Neural progenitor cell (in vitro differentiated cells): ENCODE measurements around the gene COMMD8.

Experiments used
- EZH2phosphoT487 ChIP-seq: fragments of 200-600 bp; sonication (generic); IDR thresholded peaks from 2 replicates; pipeline ENCODE4 v1.6.1; 2017; ENCODE audit warnings: antibody characterized with exemption
- TF ChIP-seq, protein P1 (sequence below): fragments of 200-600 bp; sonication (generic); IDR thresholded peaks from 2 replicates; pipeline ENCODE4 v1.5.1; 2017; ENCODE audit warnings: antibody characterized with exemption, mild to moderate bottlenecking

DNA sequence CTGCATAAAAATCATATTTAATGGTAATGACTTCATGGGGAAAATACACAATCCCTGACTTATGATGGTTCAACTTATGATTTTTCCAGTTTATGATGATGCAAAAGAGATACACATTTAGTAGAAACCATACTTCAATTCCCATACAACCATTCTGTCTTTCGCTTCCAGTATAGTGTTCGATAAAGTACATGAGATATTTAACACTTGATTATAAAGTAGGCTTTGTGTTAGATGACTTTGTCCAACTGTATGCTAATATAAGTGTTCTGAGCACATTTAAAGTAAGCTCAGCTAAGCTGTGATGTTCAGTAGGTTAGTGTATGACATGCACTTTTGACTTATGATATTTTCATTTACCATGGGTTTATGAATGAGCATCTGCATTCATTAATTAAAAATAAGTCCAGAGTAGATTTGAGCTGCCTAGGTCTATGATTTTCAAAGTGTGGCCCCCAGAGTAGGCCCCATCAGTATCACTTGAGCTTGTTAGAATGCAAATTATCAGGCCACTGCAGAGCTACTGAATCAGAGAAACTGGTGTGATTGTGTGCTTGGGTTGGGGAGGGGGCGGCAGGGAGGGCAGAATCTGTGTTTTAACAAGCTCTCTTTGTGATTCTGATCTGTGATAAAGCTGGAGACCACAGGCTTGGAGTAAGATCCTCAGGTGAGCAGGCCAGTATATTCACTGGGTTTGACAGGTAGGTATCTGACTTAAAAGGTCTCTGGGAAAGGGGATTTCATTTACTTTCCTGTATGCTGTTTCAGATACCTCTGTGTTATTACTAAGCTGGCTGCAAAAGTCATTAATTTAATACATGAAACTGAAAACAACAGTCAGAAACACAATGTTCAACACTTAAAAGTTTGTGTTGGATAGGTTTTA, 30.0 kb upstream of the COMMD8 start:
- TF ChIP-seq, protein P1, sequence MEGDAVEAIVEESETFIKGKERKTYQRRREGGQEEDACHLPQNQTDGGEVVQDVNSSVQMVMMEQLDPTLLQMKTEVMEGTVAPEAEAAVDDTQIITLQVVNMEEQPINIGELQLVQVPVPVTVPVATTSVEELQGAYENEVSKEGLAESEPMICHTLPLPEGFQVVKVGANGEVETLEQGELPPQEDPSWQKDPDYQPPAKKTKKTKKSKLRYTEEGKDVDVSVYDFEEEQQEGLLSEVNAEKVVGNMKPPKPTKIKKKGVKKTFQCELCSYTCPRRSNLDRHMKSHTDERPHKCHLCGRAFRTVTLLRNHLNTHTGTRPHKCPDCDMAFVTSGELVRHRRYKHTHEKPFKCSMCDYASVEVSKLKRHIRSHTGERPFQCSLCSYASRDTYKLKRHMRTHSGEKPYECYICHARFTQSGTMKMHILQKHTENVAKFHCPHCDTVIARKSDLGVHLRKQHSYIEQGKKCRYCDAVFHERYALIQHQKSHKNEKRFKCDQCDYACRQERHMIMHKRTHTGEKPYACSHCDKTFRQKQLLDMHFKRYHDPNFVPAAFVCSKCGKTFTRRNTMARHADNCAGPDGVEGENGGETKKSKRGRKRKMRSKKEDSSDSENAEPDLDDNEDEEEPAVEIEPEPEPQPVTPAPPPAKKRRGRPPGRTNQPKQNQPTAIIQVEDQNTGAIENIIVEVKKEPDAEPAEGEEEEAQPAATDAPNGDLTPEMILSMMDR, result no peak
- no peak for TF ChIP-seq EZH2phosphoT487
